H1 (cell line): ENCODE data around the gene PDE4D. TPM values are rescaled to one million over a fixed set of nuclear protein-coding genes. Genes with fewer than 3 reads are reported as not detected.

ENCODE experiments used
- EP300 ChIP-seq, 2 experiments: IDR thresholded peaks; 1 replicate in 1 of 2; 2 replicates in 1 of 2; pipeline ENCODE4 v1.6.1; 2011 to 2012; ENCODE audit warnings: low read depth in 2 of 2, low read length in 2 of 2, mild to moderate bottlenecking in 2 of 2, borderline replicate concordance in 1 of 2, inconsistent platforms in 1 of 2, moderate library complexity in 1 of 2
- FOSL1 ChIP-seq: IDR thresholded peaks from 2 replicates; pipeline ENCODE4 v1.6.1; 2011; ENCODE audit warnings: mild to moderate bottlenecking, low read depth, low read length, moderate library complexity; ENCODE audit not compliant: insufficient read depth
- GTF2F1 ChIP-seq: IDR thresholded peaks from 2 replicates; pipeline ENCODE4 v1.6.1; 2012; ENCODE audit warnings: low read depth, low read length, improper control_type of control experiment, borderline replicate concordance
- KDM1A ChIP-seq: fragments of 200-600, 300-600 bp; sonication (generic); IDR thresholded peaks from 2 replicates; pipeline ENCODE4 v1.7.1; 2016; ENCODE audit warnings: mild to moderate bottlenecking, low read length, borderline replicate concordance
- MAX ChIP-seq: IDR thresholded peaks from 2 replicates; pipeline ENCODE4 v1.6.1; 2012; ENCODE audit warnings: inconsistent platforms
- POU5F1 ChIP-seq: IDR thresholded peaks from 2 replicates; pipeline ENCODE4 v1.6.1; 2011; ENCODE audit warnings: low read depth, mild to moderate bottlenecking, low read length, moderate library complexity
- RAD21 ChIP-seq, 2 experiments: IDR thresholded peaks in 1 of 2; conservative IDR thresholded peaks in 1 of 2; 2 replicates each; pipeline ENCODE4 v1.6.1; 2011; ENCODE audit warnings: low read depth in 2 of 2, low read length in 2 of 2, improper control_type of control experiment in 1 of 2, inconsistent platforms in 1 of 2, mild to moderate bottlenecking in 1 of 2, moderate library complexity in 1 of 2
- polyA plus RNA-seq, 7 experiments: library from polyadenylated mRNA; depleted of rRNA in 3 of 7; stranded (reverse) in 5 of 7; unstranded in 2 of 7; fragments of >200 nt in 5 of 7; fragments of 200-250 nt in 2 of 7; gene quantifications; 1 replicate in 5 of 7; 2 replicates in 1 of 7; 4 replicates in 1 of 7; pipeline versions ENCODE4 v1.2.1 to v1.2.3, GENCODE V29; 2011 to 2013; ENCODE audit warnings: missing spikeins in 2 of 7, mixed read lengths in 2 of 7
- total RNA-seq: library from RNA; stranded (reverse); fragmentation: NEBNext Ultra II Directional; extraction: Animal tissue kit (Norgen Biotek cat#: 25700); gene quantifications from 2 replicates; pipeline ENCODE4 v1.2.1, GENCODE V29; 2021

PDE4D gene
- total and polyA plus RNA-seq, 2 of the 8 experiments (the other 6 are each of a cell fraction or from before 2014, with no cell fraction given) = 2.3 to 3.7 TPM

DNA sequence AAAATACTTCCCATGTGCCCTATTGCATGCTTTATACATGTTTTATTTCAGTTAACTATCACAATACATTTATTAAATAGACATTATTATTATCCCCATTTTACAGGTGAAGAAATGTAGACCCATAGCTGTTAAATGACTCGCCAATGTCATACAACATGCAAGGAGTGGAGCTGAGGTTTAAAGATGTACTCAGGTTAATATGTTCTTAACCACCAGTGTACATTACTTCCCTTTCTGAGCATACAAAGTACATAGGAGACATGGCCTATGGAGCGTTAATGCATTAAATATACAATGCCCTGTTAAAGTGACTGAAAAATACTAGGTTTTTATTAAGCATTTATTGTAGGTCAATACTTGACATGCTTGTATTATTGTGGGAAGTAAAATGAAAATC lies 407.0 kb downstream of the PDE4D start (continued):
- TF ChIP-seq RAD21 (IDR thresholded peaks at IDR 0.05 in 1 of 2, conservative IDR thresholded peaks at IDR 0.05 in 1 of 2; ENCODE audit: low read depth in 2 of 2, low read length in 2 of 2) (no peak), GTF2F1 (no peak), FOSL1 (no peak), EP300 (IDR thresholded peaks at IDR 0.05; ENCODE audit: borderline replicate concordance in 1 of 2, low read depth in 2 of 2, low read length in 2 of 2) (no peak), MAX (no peak), KDM1A (no peak), POU5F1 (no peak)
